Epidermal melanocyte (primary cell): ENCODE data around the gene CREBZF.
A peak's percentile ranks its signal among the peaks of the same experiment; 100 is the strongest.

ENCODE experiments used
- DNase-seq: peaks from one replicate; pipeline ENCODE4 v3.0.0; 2011; ENCODE audit warnings: low spot score; ENCODE audit not compliant: insufficient read length

CREBZF gene

GRCh38 chr11:85664615-85665481, at the start of gene CREBZF:
CREBZF (minus strand) TSS chr11:85665129; CDS start chr11:85664875, 254 bp downstream.
- DNase-seq, result peak; percentile 93

DNA sequence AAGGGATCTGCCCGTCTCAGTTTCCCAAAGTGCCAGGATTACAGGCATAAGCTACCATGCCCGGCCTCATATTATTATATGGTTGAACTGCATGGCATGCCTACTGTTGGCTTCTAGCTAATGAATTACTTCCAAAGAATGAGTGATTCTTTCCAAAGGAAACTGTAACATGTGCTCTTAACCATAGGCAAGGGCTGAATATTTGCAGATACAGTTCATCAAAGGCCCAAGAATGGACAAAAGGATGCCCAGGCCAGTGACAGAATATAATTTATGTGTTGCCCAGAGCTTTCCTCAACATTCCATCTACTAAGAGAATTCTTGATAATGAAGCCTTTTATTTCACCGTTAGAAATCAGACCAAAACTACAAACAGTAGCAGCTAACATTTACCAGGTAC, 48.0 kb upstream of the CREBZF start:
- no peak for DNase-seq

GRCh38 chr11:85710917-85711316, 46.0 kb upstream of the CREBZF start:
- no peak for DNase-seq

GRCh38 chr11:85709941-85710702, 45.2 kb upstream of the CREBZF start:
- DNase-seq, result no peak

- no peak for DNase-seq
Measured at GRCh38 chr11:85705800-85706199, 40.9 kb upstream of the CREBZF start.

- no peak for DNase-seq
Measured at GRCh38 chr11:85704967-85705366, 40.0 kb upstream of the CREBZF start.

- no peak for DNase-seq
Measured at GRCh38 chr11:85699957-85700741, 35.2 kb upstream of the CREBZF start.

DNA sequence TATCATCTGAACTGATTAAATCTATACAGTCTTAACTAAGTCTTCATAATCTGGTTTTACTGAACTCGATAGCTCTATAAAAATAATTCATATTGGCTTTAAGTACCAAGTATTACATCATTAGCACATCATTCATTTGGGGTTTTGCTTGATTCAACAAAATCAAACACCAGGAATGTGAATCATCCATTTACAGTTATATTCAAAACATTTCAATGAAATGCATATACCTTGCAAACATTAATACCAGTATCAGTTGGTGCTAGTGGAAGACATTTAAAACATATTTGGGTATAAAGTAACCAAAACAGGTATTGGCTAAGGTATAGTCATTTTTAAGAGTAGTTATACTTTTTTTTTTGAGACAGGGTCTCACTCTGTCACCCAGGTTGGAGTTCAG, 33.3 kb upstream of the CREBZF start:
- DNase-seq, result no peak

DNA sequence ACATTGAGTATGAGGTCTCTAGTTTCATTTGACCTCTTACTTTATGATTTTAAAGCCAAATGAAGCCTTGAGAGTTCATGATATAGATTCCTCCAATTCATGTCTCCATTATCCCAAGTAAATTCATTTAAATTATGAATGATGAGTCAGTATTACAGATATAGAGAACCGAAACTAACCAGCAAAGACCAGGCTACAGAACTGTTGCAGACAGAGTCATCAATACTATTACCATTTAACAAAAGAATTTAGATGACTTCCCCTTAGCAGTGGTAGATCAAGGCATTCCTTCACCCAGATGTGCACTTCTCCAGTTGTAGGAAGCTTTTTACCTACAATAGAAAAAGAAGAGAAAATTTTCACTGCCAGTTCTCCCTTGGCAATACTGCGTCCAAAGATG, 32.8 kb upstream of the CREBZF start:
- DNase-seq, result no peak

GRCh38 chr11:85695546-85695945, 30.6 kb upstream of the CREBZF start:
- no peak for DNase-seq

GRCh38 chr11:85694385-85694980, 29.6 kb upstream of the CREBZF start:
- DNase-seq, result peak; percentile 29

DNA sequence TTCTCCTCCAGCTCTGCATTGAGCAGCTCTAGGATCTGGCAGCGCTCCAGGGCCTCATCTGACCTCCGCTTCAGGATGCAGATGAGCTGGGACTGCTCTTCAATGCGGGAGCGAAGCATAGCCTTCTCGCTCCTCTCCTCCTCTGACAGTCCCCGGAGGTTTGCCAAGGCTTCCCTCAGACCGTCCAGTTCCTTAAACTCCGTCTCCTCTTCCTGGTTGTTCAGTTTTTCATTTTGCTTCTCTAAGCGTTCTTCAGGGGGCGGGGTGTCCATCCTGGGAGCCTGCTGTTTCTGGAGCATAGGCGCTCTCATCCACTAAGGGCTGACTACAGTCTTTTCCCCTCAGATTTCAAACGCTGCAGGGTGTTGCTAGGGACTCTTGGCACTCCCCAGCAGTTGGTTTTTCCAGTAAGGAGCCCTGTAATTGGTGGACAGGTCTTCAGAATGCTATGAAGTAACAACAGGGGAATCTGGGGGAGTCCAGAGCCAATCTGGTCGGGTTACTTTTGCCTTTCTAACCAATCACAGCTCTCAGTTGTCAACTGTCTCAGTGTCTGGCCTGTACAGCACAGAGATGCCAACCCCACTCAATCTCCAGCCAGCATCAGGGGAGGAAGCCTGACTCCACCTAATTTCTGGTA, 21.0 kb upstream of the CREBZF start, which contains the start of gene CCDC89:
CCDC89 (minus strand) TSS at position 376 of the 640 bp plus-strand sequence; CDS start at position 311, 65 bp downstream.
- peak; percentile 81 for DNase-seq

DNA sequence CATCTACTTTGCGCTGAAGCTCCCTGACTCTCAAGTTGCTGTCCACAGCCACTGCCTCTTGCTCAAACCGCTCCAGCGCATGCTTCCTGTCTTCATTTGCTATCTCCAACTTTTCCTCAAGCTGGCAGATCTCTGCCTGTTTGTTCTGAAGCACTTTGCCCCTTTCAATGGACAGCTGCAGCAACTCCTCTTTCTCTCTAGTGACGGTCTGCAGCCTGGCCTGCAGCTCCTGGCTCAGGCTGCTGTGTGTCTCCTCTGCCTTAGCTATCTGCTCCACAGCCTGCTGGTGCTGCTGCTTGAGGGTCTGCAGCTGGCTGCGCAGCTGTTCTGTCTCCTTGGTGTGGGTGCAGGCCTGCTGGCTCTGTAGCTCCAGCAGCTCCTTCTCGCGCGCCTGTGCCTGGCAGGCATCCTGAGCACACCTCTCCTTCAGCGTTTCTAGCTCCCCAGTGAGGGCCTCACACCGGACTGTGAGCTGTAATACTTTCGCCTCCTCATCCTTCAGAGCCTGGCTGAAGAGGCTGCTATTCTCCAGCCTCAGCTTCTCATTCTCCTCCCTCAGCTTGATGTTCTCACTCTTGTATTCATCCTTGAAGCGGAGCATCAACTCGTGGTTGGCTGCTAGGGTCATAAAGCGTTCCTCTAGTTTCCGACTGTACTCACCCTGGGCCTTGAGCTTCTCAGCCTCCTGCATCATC, 20.3 kb upstream of the CREBZF start:
- no peak for DNase-seq

DNA sequence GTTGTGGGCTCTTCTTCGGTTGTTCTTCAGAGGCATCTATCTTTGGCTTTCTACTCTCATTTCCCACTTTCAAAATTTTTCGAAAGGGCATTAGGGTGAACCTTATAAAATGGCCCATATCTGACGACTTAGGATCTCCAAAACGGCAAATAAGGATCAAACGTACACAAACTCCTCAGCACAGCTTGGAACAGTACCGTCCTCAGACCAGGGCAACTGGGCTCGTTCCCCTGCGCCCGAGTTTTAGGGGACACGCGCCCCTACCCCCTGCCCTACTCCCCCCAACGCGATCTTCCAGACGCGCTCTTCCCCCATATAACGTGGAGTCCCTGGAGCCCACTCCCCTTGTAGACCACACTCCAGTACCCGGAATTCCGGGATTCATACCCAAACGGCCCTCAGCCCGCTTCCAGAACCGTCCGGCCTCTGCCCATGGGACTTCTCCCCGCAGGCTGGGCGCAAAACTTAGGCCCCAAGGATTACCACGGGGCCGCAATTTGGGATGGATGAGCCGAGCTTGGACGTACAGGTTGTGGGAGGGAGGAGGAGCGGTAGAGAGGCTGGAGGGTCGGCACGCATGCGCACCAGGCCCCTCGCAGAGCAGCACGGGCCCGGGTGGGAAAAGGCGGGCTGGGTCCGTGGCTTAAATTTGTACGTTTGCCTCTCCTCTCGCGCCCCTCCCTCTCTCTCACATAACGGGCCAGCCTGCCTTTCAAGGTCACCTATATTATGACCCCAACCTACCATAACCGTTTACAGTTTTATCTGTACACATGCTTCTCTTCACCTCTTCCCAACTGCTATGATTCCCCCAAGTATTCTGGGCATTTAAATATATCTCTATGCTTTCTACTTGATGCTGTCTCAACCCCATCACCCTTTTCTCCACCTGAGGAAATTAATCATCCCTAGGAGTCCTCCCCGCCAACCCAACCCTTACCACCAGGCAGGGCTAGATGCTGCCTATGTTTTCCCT, 17.7 kb upstream of the CREBZF start:
- peak; percentile 68 for DNase-seq

DNA sequence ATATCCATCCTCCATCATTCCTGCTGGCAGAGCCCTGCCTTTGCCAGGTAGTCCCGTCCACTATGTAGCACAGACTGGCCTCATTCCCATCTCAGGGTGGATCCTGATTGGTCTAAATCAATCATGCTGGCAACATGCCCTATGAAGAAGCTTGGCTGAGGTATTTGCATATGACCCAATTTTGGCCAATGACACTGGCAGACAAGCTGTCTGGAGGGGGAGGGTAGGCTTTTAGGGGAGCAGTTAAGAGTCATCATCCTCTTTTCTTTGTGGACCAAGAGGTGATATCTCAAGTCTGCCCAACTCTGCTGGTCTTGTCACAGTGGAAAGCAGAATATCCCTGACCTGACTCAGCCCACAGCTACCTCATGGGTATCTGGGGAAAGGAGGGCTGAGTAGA, 16.0 kb upstream of the CREBZF start:
- DNase-seq, result no peak

- no peak for DNase-seq
Measured at GRCh38 chr11:85679576-85679975, 14.6 kb upstream of the CREBZF start.

- no peak for DNase-seq
Measured at GRCh38 chr11:85673393-85673792, 8.5 kb upstream of the CREBZF start.

DNA sequence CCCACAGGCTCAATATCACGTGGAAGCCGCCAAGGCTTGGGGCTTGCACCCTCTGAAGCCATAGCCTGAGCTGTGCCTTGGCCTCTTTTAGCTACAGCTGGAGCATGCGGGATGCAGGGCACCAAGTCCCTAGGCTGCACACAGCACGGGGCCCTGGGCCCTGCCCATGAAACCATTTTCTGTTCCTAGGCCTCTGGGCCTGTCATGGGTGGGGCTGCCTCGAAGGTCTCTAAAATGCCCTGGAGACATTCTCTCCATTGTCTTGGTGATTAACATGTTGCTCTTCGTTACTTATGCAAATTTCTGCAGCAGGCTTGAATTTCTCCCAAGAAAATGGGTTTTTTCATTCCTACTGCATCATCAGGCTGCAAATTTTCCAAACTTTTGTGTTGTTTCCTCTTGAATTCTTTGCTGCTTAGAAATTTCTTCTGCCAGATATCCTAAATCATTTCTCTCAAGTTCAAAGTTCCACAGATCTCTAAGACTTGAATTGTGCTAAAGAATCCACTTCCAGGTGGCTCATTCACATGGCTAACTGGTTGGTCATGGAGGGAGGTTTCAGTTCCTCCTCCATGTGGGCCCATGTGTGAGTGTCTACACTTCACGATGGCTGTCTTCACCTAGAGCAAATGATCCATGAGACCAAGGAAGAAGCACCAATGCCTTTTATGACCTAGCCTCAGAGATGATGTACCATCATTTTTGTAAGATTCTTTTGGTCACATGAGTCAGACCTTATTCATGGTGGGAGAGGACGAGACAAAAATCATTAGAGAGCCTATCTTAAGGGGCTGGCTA, 7.4 kb upstream of the CREBZF start:
- no peak for DNase-seq
